GM06990 (cell line): Measurements from ENCODE around the gene PINK1.

ENCODE experiments used
- DNase-seq: peaks from one replicate; pipeline ENCODE4 v3.0.0-alpha.2; 2011; ENCODE audit not compliant: insufficient read length; ENCODE audit errors: extremely low read depth
- H3K27me3 ChIP-seq: replicated peaks from 2 replicates; pipeline ENCODE4 v1.6.0; 2011; ENCODE audit warnings: low read length; ENCODE audit not compliant: control insufficient read depth, insufficient read depth
- H3K36me3 ChIP-seq: 2 replicates; pipeline ENCODE4 v1.5.1; 2011; ENCODE audit warnings: low read length; ENCODE audit not compliant: control insufficient read depth, insufficient read depth
- H3K4me3 ChIP-seq: replicated peaks from 2 replicates; pipeline ENCODE4 v1.5.1; 2011; ENCODE audit warnings: low read depth, mild to moderate bottlenecking, control low read depth, low read length
- CTCF ChIP-seq: IDR thresholded peaks from 2 replicates; pipeline ENCODE4 v1.5.1; 2011; ENCODE audit warnings: low read length, control low read depth, mild to moderate bottlenecking, inconsistent platforms; ENCODE audit not compliant: insufficient read depth, poor library complexity, severe bottlenecking

Gene PINK1

GRCh38 chr1:20621012-20621411, 12.2 kb upstream of the PINK1 start:
- Histone ChIP-seq H3K4me3 (no peak overlapping the region), H3K36me3 (no peaks in the 10 kb centered on the region), H3K27me3 (no peaks in the 10 kb centered on the region)
- no peak for TF ChIP-seq CTCF
- DNase-seq, result no peak

DNA sequence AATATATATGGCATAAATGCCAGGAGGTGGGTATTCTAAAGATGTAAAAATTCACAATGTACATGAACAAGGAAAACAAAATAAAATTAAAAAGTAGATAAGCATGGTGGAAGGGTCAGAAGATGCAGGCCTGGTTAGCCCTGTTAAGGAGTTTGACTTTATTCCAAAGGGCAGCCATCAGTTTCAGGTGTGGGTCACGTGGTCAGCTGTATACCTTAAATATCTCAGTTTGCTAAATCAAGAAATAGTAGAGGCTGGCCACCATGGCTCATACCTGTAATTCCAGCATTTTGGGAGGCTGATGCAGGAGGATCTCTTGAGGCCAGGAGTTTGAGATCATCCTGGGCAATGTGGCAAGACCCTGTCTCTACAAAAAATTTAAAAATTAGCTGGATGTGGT, 8.5 kb upstream of the PINK1 start:
- no peak for DNase-seq
- TF ChIP-seq CTCF, result no peak
- Histone ChIP-seq H3K27me3 (no peaks in the 10 kb centered on the region), H3K4me3 (no peak overlapping the region), H3K36me3 (no peaks in the 10 kb centered on the region)

GRCh38 chr1:20625176-20626097, 7.8 kb upstream of the PINK1 start:
- TF ChIP-seq CTCF, result no peak
- no peaks in the 10 kb centered on the region for H3K36me3 ChIP-seq
- no peak for DNase-seq
- no peak overlapping the region for H3K4me3 ChIP-seq
- H3K27me3 ChIP-seq, result no peaks in the 10 kb centered on the region

GRCh38 chr1:20626098-20626427, 7.2 kb upstream of the PINK1 start:
- H3K36me3 ChIP-seq, result no peaks in the 10 kb centered on the region
- TF ChIP-seq CTCF, result no peak
- DNase-seq, result no peak
- no peak overlapping the region for H3K4me3 ChIP-seq
- H3K27me3 ChIP-seq, result no peaks in the 10 kb centered on the region

- Histone ChIP-seq H3K36me3 (no peaks in the 10 kb centered on the region), H3K27me3 (no peaks in the 10 kb centered on the region), H3K4me3 (no peak overlapping the region)
- no peak for DNase-seq
- TF ChIP-seq CTCF, result no peak
These were observed 6.7 kb upstream of the PINK1 start for GRCh38 chr1:20626524-20626923.

- no peak for TF ChIP-seq CTCF
- H3K36me3 ChIP-seq, result no peaks in the 10 kb centered on the region
- H3K4me3 ChIP-seq, result no peak overlapping the region
- no peak for DNase-seq
- no peaks in the 10 kb centered on the region for H3K27me3 ChIP-seq
These were observed 2.5 kb upstream of the PINK1 start for GRCh38 chr1:20630729-20631128.
